HepG2 (cell line): ENCODE data around the gene IFT52. TPM values are rescaled to one million over a fixed set of nuclear protein-coding genes. Genes with fewer than 3 reads are reported as not detected.

Experiments used
- ATF7-NPFF ChIP-seq: sonication (generic); formaldehyde crosslinking; IDR thresholded peaks from 2 replicates; pipeline ENCODE4 v1.8.1; 2023; ENCODE audit warnings: mild to moderate bottlenecking, low read depth, missing genetic modification reagents, moderate library complexity
- CBFB ChIP-seq: sonication (generic); formaldehyde crosslinking; IDR thresholded peaks from 2 replicates; pipeline ENCODE4 v1.4.0; 2020; ENCODE audit warnings: missing genetic modification reagents
- CHCHD3 ChIP-seq: sonication (generic); formaldehyde crosslinking; IDR thresholded peaks from 2 replicates; pipeline ENCODE4 v1.8.0; 2022; ENCODE audit warnings: mild to moderate bottlenecking, missing genetic modification reagents, moderate library complexity
- FOXP1 ChIP-seq, 2 experiments: fragments of 450-650 bp in 1 of 2; IDR thresholded peaks; 2 replicates each; pipeline ENCODE4 v1.6.1; 2017 to 2018; ENCODE audit warnings: antibody characterized with exemption in 1 of 2
- NFIB ChIP-seq: sonication (generic); formaldehyde crosslinking; IDR thresholded peaks from 2 replicates; pipeline ENCODE4 v1.9.0; 2021; ENCODE audit warnings: missing genetic modification reagents, mild to moderate bottlenecking, borderline replicate concordance
- NR3C1 ChIP-seq: sonication (generic); formaldehyde crosslinking; IDR thresholded peaks from 2 replicates; pipeline ENCODE4 v1.4.0; 2020; ENCODE audit warnings: missing genetic modification reagents
- SAFB2 ChIP-seq: sonication (generic); formaldehyde crosslinking; IDR thresholded peaks from 2 replicates; pipeline ENCODE4 v1.5.1; 2020; ENCODE audit warnings: missing genetic modification reagents, low read depth, mild to moderate bottlenecking, borderline replicate concordance
- SPEN ChIP-seq: sonication (generic); formaldehyde crosslinking; IDR thresholded peaks from 2 replicates; pipeline ENCODE4 v1.5.1; 2020; ENCODE audit warnings: low read depth, mild to moderate bottlenecking, missing genetic modification reagents
- SRY ChIP-seq: sonication (generic); formaldehyde crosslinking; IDR thresholded peaks from 2 replicates; pipeline ENCODE4 v1.8.0; 2022; ENCODE audit warnings: mild to moderate bottlenecking, missing genetic modification reagents
- ZFP36L2 ChIP-seq: sonication (generic); formaldehyde crosslinking; IDR thresholded peaks from 2 replicates; pipeline ENCODE4 v1.4.0; 2020; ENCODE audit warnings: missing genetic modification reagents
- ZFP41 ChIP-seq: sonication (generic); formaldehyde crosslinking; IDR thresholded peaks from 2 replicates; pipeline ENCODE4 v1.4.0; 2020; ENCODE audit warnings: mild to moderate bottlenecking, missing genetic modification reagents, borderline replicate concordance
- ZKSCAN1 ChIP-seq: fragments of 150-350 bp; IDR thresholded peaks from 2 replicates; pipeline ENCODE4 v1.6.1; 2014; ENCODE audit warnings: low read length
- ZNF205 ChIP-seq: IDR thresholded peaks from 2 replicates; pipeline ENCODE4 v1.6.1; 2018; ENCODE audit warnings: missing biosample characterization, missing genetic modification reagents
- ZNF432 ChIP-seq: sonication (generic); formaldehyde crosslinking; IDR thresholded peaks from 2 replicates; pipeline ENCODE4 v1.5.0; 2020; ENCODE audit warnings: missing genetic modification reagents, mild to moderate bottlenecking, borderline replicate concordance
- ZNF510 ChIP-seq: sonication (generic); formaldehyde crosslinking; IDR thresholded peaks from 2 replicates; pipeline ENCODE4 v1.4.0; 2020; ENCODE audit warnings: low read depth, mild to moderate bottlenecking, missing genetic modification reagents
- ZNF577 ChIP-seq: sonication (generic); formaldehyde crosslinking; IDR thresholded peaks from 2 replicates; pipeline ENCODE4 v1.4.0; 2020; ENCODE audit warnings: mild to moderate bottlenecking, low read depth, missing genetic modification reagents, borderline replicate concordance
- ZNF598 ChIP-seq: sonication (generic); formaldehyde crosslinking; IDR thresholded peaks from 2 replicates; pipeline ENCODE4 v1.5.1; 2020; ENCODE audit warnings: mild to moderate bottlenecking, missing genetic modification reagents, borderline replicate concordance
- ZNF746 ChIP-seq: sonication (generic); formaldehyde crosslinking; IDR thresholded peaks from 2 replicates; pipeline ENCODE4 v1.8.0; 2022; ENCODE audit warnings: mild to moderate bottlenecking, missing genetic modification reagents
- ZNF75D ChIP-seq: sonication (generic); formaldehyde crosslinking; IDR thresholded peaks from 2 replicates; pipeline ENCODE4 v1.8.1; 2023; ENCODE audit warnings: missing genetic modification reagents, mild to moderate bottlenecking, borderline replicate concordance
- ZNF775 ChIP-seq: sonication (generic); formaldehyde crosslinking; IDR thresholded peaks from 2 replicates; pipeline ENCODE4 v1.4.0; 2020; ENCODE audit warnings: missing genetic modification reagents, mild to moderate bottlenecking, moderate library complexity, borderline replicate concordance
- ZNF781 ChIP-seq: sonication (generic); formaldehyde crosslinking; IDR thresholded peaks from 2 replicates; pipeline ENCODE4 v1.5.1; 2020; ENCODE audit warnings: borderline replicate concordance, mild to moderate bottlenecking, missing genetic modification reagents; ENCODE audit errors: not compliant biosample characterization
- ZSCAN9 ChIP-seq: IDR thresholded peaks from 2 replicates; pipeline ENCODE4 v1.6.1; 2016; ENCODE audit warnings: borderline replicate concordance
- polyA plus RNA-seq, 8 experiments: library from polyadenylated mRNA; depleted of rRNA in 3 of 8; stranded (reverse) in 7 of 8; unstranded in 1 of 8; fragments of >200 nt; fragmentation: Illumina TruSeq in 4 of 8; extraction: Trizol in 4 of 8; gene quantifications; 2 replicates each; pipeline versions ENCODE4 v1.2.1 to v1.2.3, GENCODE V29; 2011 to 2016; ENCODE audit warnings: low read depth in 4 of 8, missing spikeins in 1 of 8, mixed read lengths in 1 of 8; ENCODE audit not compliant: insufficient read depth in 1 of 8
- total RNA-seq, 5 experiments: library from RNA; depleted of rRNA; stranded (reverse); fragments of >200 nt; fragmentation: Illumina TruSeq; extraction: Trizol; gene quantifications; 2 replicates each; pipeline ENCODE4 v1.2.3, GENCODE V29; 2016; ENCODE audit warnings: low read depth in 1 of 5
- TF ChIP-seq, protein P1 (sequence below): sonication (generic); formaldehyde crosslinking; IDR thresholded peaks from 2 replicates; pipeline ENCODE4 v1.8.1; 2023; ENCODE audit warnings: mild to moderate bottlenecking, missing genetic modification reagents
- TF ChIP-seq, protein P2 (sequence below): sonication (generic); formaldehyde crosslinking; IDR thresholded peaks from 2 replicates; pipeline ENCODE4 v1.9.0; 2022; ENCODE audit warnings: missing genetic modification reagents, mild to moderate bottlenecking, borderline replicate concordance
- TF ChIP-seq, protein P3 (sequence below): sonication (generic); formaldehyde crosslinking; IDR thresholded peaks from 2 replicates; pipeline ENCODE4 v1.4.0; 2020; ENCODE audit warnings: mild to moderate bottlenecking, low read depth, missing genetic modification reagents
- TF ChIP-seq, protein P4 (sequence below): IDR thresholded peaks from 2 replicates; pipeline ENCODE4 v1.6.1; 2016; ENCODE audit warnings: missing genetic modification reagents, missing compliant biosample characterization

The IFT52 gene
- total and polyA plus RNA-seq, 2 of the 13 experiments (the other 11 are each of a cell fraction or from before 2014, with no cell fraction given): 48.0 to 64.0 TPM

DNA sequence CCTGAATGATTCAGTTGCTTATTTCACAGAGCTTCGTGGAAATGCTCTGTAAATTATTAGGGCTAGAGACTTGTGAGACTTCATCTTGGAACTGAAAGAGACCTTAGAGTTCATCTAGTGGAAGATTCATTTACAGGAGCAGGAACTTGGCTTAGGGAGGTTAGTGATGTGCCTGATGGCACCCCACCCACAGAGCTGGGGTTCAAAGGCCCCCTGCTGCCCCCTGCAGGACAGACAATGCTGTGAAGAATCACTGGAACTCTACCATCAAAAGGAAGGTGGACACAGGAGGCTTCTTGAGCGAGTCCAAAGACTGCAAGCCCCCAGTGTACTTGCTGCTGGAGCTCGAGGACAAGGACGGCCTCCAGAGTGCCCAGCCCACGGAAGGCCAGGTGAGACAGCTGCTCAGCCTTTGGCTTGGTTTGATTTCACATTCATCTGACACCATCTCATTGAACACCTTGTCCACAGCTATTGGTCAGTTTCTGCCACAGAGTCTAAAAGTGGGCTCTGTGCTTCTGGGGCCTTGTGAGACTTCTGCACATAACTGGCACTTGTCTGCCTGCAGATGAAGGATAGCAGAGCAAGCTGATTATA lies 101.3 kb downstream of the IFT52 start (continued):
- no peak for TF ChIP-seq ZNF775
- TF ChIP-seq ZNF598 (CRISPR knock-in tag): no peak
- TF ChIP-seq SRY: no peak
- TF ChIP-seq, protein P1, sequence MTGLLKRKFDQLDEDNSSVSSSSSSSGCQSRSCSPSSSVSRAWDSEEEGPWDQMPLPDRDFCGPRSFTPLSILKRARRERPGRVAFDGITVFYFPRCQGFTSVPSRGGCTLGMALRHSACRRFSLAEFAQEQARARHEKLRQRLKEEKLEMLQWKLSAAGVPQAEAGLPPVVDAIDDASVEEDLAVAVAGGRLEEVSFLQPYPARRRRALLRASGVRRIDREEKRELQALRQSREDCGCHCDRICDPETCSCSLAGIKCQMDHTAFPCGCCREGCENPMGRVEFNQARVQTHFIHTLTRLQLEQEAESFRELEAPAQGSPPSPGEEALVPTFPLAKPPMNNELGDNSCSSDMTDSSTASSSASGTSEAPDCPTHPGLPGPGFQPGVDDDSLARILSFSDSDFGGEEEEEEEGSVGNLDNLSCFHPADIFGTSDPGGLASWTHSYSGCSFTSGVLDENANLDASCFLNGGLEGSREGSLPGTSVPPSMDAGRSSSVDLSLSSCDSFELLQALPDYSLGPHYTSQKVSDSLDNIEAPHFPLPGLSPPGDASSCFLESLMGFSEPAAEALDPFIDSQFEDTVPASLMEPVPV (CRISPR knock-in tag): 0 out of 2 replicates have a peak, but pooled peaks have one; percentile 29
- no peak for TF ChIP-seq CHCHD3 (CRISPR knock-in tag)
- TF ChIP-seq SPEN (CRISPR knock-in tag): no peak
- TF ChIP-seq ZFP41 (CRISPR knock-in tag): 0 out of 2 replicates have a peak, but pooled peaks have one; percentile 49
- no peak for TF ChIP-seq ZNF781 (CRISPR knock-in tag)
- no peak for TF ChIP-seq ZNF510 (CRISPR knock-in tag)
- no peak for TF ChIP-seq ZNF746
- no peak for TF ChIP-seq NFIB (CRISPR knock-in tag)
- TF ChIP-seq ZNF577: no peak
- no peak for TF ChIP-seq ZFP36L2
- no peak for TF ChIP-seq ZNF432 (CRISPR knock-in tag)
- no peak for TF ChIP-seq ZNF75D (CRISPR knock-in tag)
- no peak for TF ChIP-seq CBFB
- no peak for TF ChIP-seq SAFB2 (CRISPR knock-in tag)
- TF ChIP-seq ZKSCAN1: no peak
- TF ChIP-seq FOXP1 (IDR thresholded peaks at IDR 0.05): no peak
- no peak for TF ChIP-seq FOXP1 (CRISPR knock-in tag; IDR thresholded peaks at IDR 0.05)
- no peak for TF ChIP-seq NR3C1 (CRISPR knock-in tag)
- TF ChIP-seq, protein P2, sequence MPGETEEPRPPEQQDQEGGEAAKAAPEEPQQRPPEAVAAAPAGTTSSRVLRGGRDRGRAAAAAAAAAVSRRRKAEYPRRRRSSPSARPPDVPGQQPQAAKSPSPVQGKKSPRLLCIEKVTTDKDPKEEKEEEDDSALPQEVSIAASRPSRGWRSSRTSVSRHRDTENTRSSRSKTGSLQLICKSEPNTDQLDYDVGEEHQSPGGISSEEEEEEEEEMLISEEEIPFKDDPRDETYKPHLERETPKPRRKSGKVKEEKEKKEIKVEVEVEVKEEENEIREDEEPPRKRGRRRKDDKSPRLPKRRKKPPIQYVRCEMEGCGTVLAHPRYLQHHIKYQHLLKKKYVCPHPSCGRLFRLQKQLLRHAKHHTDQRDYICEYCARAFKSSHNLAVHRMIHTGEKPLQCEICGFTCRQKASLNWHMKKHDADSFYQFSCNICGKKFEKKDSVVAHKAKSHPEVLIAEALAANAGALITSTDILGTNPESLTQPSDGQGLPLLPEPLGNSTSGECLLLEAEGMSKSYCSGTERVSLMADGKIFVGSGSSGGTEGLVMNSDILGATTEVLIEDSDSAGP (CRISPR knock-in tag): 0 out of 2 replicates have a peak, but pooled peaks have one; percentile 20
- TF ChIP-seq ZSCAN9 (CRISPR knock-in tag): peak; percentile 61; the same call in 1 of the 2 replicates
- TF ChIP-seq, protein P3, sequence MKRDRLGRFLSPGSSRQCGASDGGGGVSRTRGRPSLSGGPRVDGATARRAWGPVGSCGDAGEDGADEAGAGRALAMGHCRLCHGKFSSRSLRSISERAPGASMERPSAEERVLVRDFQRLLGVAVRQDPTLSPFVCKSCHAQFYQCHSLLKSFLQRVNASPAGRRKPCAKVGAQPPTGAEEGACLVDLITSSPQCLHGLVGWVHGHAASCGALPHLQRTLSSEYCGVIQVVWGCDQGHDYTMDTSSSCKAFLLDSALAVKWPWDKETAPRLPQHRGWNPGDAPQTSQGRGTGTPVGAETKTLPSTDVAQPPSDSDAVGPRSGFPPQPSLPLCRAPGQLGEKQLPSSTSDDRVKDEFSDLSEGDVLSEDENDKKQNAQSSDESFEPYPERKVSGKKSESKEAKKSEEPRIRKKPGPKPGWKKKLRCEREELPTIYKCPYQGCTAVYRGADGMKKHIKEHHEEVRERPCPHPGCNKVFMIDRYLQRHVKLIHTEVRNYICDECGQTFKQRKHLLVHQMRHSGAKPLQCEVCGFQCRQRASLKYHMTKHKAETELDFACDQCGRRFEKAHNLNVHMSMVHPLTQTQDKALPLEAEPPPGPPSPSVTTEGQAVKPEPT (CRISPR knock-in tag): no peak
- no peak for TF ChIP-seq ATF7-NPFF (CRISPR knock-in tag)
- TF ChIP-seq ZNF205: no peak
- TF ChIP-seq, protein P4, sequence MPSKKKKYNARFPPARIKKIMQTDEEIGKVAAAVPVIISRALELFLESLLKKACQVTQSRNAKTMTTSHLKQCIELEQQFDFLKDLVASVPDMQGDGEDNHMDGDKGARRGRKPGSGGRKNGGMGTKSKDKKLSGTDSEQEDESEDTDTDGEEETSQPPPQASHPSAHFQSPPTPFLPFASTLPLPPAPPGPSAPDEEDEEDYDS (CRISPR knock-in tag): no peak
